ENCODE results near the gene PSPH.
A peak's percentile ranks its signal among the peaks of the same experiment; 100 is the strongest.
"Not testable (repeated sequence)": the region's sequence is repeated elsewhere in the genome, so short reads cannot be mapped to it uniquely, and the experiment has no call there.

Gene PSPH

GRCh38 chr7:56083150-56083785 is 32.0 kb upstream of the PSPH start:
- peaks cover 3 to 11% of the 10 kb centered on the region in 2 donors for H3K4me1 ChIP-seq (ENCODE audit: control insufficient read depth in 1 of 2, insufficient read depth in 2 of 2, low read length in 2 of 2)
- no peak overlapping the region for H3K27ac ChIP-seq (ENCODE audit: low read depth, low read length)

DNA sequence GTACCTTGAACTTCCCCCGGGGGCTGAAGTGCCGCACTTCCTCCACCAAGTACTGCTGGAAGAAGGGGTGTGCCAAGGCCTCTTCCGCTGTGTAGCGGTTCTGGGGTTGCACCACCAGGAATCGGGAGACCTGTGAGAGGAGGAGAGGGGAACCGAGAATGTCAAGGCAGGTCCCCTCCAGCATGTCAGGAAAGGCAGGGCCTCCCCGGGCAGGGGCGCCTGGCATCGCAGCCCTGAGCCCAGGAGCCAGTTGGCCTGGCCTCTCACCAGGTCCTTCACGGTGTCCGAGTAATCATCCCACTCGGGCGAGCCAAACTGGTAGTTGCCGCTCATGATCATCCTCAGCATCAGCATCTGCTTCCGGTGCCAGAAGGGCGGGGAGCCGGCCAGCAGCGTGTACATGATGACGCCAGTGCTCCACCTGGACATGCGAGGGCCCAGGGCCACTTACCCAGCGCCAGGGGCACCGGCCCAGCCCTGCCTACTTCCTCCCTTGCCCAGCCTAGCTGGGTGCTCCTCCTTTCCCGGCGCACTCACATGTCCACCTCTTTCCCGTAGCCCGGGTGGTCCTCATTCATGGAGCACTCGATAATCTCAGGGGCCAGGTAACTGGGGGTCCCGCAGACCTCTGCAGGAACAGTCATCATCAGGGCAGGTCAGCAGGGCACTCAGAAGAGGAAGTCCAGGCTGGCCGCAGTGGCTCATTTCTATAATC is 30.5 kb upstream of the PSPH start:
- Histone ChIP-seq H3K27ac (ENCODE audit: low read depth, low read length) (no peak overlapping the region), H3K36me3 (ENCODE audit: control insufficient read depth in 1 of 2, insufficient read depth in 2 of 2, low read length in 2 of 2) (peaks cover 6 to 14% of the 10 kb centered on the region in 2 donors), H3K27me3 (ENCODE audit: control insufficient read depth in 1 of 2, insufficient read depth in 2 of 2, low read length in 2 of 2) (no peaks in the 10 kb centered on the region), H3K4me3 (ENCODE audit: low read depth in 1 of 2, low read length in 2 of 2) (no peak overlapping the region), H3K4me1 (ENCODE audit: control insufficient read depth in 1 of 2, insufficient read depth in 2 of 2, low read length in 2 of 2) (peaks cover 3 to 11% of the 10 kb centered on the region in 2 donors), H3K9ac (ENCODE audit: low read depth in 1 of 2, low read length in 2 of 2) (no peak overlapping the region), H3K9me3 (ENCODE audit: control insufficient read depth in 1 of 2, low read length in 2 of 2) (no peaks in the 10 kb centered on the region)

More at GRCh38 chr7:56083150-56083785, 32.0 kb upstream of the PSPH start:
- Histone ChIP-seq H3K36me3 (ENCODE audit: control insufficient read depth in 1 of 2, insufficient read depth in 2 of 2, low read length in 2 of 2) (peaks cover 4 to 15% of the 10 kb centered on the region in 2 donors), H3K4me3 (ENCODE audit: low read depth in 1 of 2, low read length in 2 of 2) (no peak overlapping the region), H3K9me3 (ENCODE audit: control insufficient read depth in 1 of 2, low read length in 2 of 2) (no peaks in the 10 kb centered on the region), H3K27me3 (ENCODE audit: control insufficient read depth in 1 of 2, insufficient read depth in 2 of 2, low read length in 2 of 2) (no peaks in the 10 kb centered on the region), H3K9ac (ENCODE audit: low read depth in 1 of 2, low read length in 2 of 2) (no peak overlapping the region)

DNA sequence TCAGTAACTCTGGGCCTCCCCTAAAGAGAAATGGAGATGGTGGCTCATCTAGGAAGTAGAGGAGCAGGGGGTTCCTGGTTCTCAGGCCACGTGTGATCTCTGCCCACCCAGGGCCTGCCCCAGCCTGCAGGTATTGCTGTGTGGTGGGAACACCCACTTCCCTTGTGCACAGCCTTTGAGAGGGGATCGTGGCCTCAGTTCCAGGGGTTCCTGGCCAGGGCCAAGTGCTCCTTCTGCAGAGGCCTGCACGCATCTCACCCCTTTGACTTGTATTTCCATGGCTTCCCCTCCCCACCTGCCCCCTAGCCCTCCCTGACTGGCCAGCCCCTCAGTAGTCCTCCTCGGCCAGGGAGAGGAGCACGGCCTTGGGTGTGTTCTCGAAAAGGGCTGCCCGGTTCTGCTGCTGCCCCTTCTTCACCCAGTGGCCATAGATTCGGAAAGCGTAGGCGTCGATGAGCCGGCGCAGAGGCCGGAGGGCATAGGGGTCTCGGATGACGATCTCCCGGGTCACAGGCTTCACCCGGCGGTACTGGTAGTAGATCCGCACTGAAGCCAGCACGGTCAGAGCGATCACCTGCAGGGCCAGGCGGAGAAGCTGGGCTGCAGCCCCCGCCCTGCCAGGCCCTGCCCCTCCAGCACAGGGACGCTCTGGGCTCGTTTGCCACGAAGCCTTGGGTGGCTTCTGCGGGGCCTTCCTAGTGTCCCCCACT is 29.6 kb upstream of the PSPH start:
- not testable (repeated sequence) for H3K4me3 ChIP-seq (ENCODE audit: low read depth in 1 of 2, low read length in 2 of 2); H3K27ac ChIP-seq (ENCODE audit: low read depth, low read length); H3K9me3 ChIP-seq (ENCODE audit: control insufficient read depth in 1 of 2, low read length in 2 of 2); H3K9ac ChIP-seq (ENCODE audit: low read depth in 1 of 2, low read length in 2 of 2); H3K27me3 ChIP-seq (ENCODE audit: control insufficient read depth in 1 of 2, insufficient read depth in 2 of 2, low read length in 2 of 2)
- Histone ChIP-seq H3K4me1 (ENCODE audit: control insufficient read depth in 1 of 2, insufficient read depth in 2 of 2, low read length in 2 of 2) (peaks cover 3 to 11% of the 10 kb centered on the region in 2 donors), H3K36me3 (ENCODE audit: control insufficient read depth in 1 of 2, insufficient read depth in 2 of 2, low read length in 2 of 2) (peaks cover 6 to 18% of the 10 kb centered on the region in 2 donors)

GRCh38 chr7:56079450-56080185 is 28.4 kb upstream of the PSPH start:
- H3K27me3 ChIP-seq (ENCODE audit: control insufficient read depth in 1 of 2, insufficient read depth in 2 of 2, low read length in 2 of 2): no peaks in the 10 kb centered on the region
- H3K9me3 ChIP-seq (ENCODE audit: control insufficient read depth in 1 of 2, low read length in 2 of 2): no peaks in the 10 kb centered on the region
- H3K36me3 ChIP-seq (ENCODE audit: control insufficient read depth in 1 of 2, insufficient read depth in 2 of 2, low read length in 2 of 2): peaks cover 6 to 18% of the 10 kb centered on the region in 2 donors
- H3K9ac ChIP-seq (ENCODE audit: low read depth in 1 of 2, low read length in 2 of 2): no peak overlapping the region
- H3K4me1 ChIP-seq (ENCODE audit: control insufficient read depth in 1 of 2, insufficient read depth in 2 of 2, low read length in 2 of 2): peaks cover 3 to 11% of the 10 kb centered on the region in 2 donors
- H3K27ac ChIP-seq (ENCODE audit: low read depth, low read length): no peak overlapping the region
- no peak overlapping the region for H3K4me3 ChIP-seq (ENCODE audit: low read depth in 1 of 2, low read length in 2 of 2)

DNA sequence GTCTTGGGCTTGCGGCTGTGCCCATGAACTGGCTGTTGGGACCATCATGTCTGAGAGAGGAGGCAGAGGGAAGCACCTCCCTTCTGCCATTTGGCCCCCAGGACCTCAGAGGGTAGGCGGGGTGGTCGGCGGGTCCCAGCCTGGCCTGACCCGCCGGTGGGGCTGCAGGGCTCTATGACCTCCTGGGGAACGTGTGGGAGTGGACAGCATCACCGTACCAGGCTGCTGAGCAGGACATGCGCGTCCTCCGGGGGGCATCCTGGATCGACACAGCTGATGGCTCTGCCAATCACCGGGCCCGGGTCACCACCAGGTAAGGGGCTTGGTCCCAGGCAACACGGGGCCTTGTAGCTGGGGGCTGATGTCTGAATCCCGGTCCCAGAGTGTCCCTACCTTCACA is 27.0 kb upstream of the PSPH start:
- H3K27me3 ChIP-seq (ENCODE audit: control insufficient read depth in 1 of 2, insufficient read depth in 2 of 2, low read length in 2 of 2): no peaks in the 10 kb centered on the region
- H3K4me3 ChIP-seq (ENCODE audit: low read depth in 1 of 2, low read length in 2 of 2): no peak overlapping the region
- H3K27ac ChIP-seq (ENCODE audit: low read depth, low read length): no peak overlapping the region
- peaks cover 6 to 18% of the 10 kb centered on the region in 2 donors for H3K36me3 ChIP-seq (ENCODE audit: control insufficient read depth in 1 of 2, insufficient read depth in 2 of 2, low read length in 2 of 2)
- H3K4me1 ChIP-seq (ENCODE audit: control insufficient read depth in 1 of 2, insufficient read depth in 2 of 2, low read length in 2 of 2): peaks cover 3 to 8% of the 10 kb centered on the region in 2 donors
- no peaks in the 10 kb centered on the region for H3K9me3 ChIP-seq (ENCODE audit: control insufficient read depth in 1 of 2, low read length in 2 of 2)
- no peak overlapping the region for H3K9ac ChIP-seq (ENCODE audit: low read depth in 1 of 2, low read length in 2 of 2)

DNA sequence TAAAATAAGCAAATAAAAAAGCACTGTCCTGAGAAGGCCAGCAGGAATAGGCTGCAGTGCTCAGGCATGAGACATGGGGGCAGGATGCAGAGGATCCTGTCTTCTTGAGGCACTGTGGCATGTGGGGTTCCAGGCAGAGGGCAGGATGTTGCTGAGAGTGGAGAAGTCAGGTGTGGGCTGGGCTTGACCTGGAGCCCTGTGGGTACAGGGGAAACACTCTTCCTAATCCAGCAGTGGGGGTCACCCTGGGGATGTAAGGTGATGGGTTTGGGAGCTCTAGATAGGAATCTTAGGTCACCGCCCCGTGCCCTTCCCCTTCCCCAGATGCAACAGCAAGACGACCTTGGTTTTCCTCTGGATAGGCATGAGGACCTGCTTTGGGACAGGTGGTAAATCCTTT is 26.4 kb upstream of the PSPH start:
- H3K9me3 ChIP-seq (ENCODE audit: control insufficient read depth in 1 of 2, low read length in 2 of 2): no peaks in the 10 kb centered on the region
- H3K4me1 ChIP-seq (ENCODE audit: control insufficient read depth in 1 of 2, insufficient read depth in 2 of 2, low read length in 2 of 2): peaks cover 3 to 6% of the 10 kb centered on the region in 2 donors
- H3K36me3 ChIP-seq (ENCODE audit: control insufficient read depth in 1 of 2, insufficient read depth in 2 of 2, low read length in 2 of 2): peaks cover 6 to 23% of the 10 kb centered on the region in 2 donors

GRCh38 chr7:56074371-56074791 is 23.1 kb upstream of the PSPH start:
- H3K9ac ChIP-seq (ENCODE audit: low read depth in 1 of 2, low read length in 2 of 2): no peak overlapping the region
- no peak overlapping the region for H3K4me3 ChIP-seq (ENCODE audit: low read depth in 1 of 2, low read length in 2 of 2)
- H3K36me3 ChIP-seq (ENCODE audit: control insufficient read depth in 1 of 2, insufficient read depth in 2 of 2, low read length in 2 of 2): peaks cover 6 to 36% of the 10 kb centered on the region in 2 donors

More for the DNA sequence above, 26.4 kb upstream of the PSPH start:
- H3K27ac ChIP-seq (ENCODE audit: low read depth, low read length): no peak overlapping the region
- no peak overlapping the region for H3K9ac ChIP-seq (ENCODE audit: low read depth in 1 of 2, low read length in 2 of 2)
- H3K27me3 ChIP-seq (ENCODE audit: control insufficient read depth in 1 of 2, insufficient read depth in 2 of 2, low read length in 2 of 2): no peaks in the 10 kb centered on the region
- no peak overlapping the region for H3K4me3 ChIP-seq (ENCODE audit: low read depth in 1 of 2, low read length in 2 of 2)

DNA sequence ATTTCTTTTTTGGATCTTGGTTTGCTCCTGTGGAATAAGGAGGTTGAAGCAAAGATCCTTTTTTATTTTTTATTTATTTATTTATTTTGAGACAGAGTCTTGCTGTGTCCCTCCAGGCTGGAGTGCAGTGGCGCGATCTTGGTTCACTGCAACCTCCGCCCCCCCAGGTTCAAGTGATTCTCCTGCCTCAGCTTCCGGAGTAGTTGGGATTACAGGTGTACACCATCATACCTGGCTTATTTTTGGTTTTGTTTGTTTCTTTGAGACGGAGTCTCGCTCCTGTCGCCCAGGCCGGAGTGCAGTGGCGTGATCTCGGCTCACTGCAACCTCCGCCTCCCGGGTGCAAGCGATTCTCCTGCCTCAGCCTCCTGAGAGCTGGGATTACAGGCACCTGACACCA is 15.1 kb upstream of the PSPH start:
- not testable (repeated sequence) for H3K9ac ChIP-seq (ENCODE audit: low read depth in 1 of 2, low read length in 2 of 2); H3K9me3 ChIP-seq (ENCODE audit: control insufficient read depth in 1 of 2, low read length in 2 of 2); H3K27ac ChIP-seq (ENCODE audit: low read depth, low read length); H3K27me3 ChIP-seq (ENCODE audit: control insufficient read depth in 1 of 2, insufficient read depth in 2 of 2, low read length in 2 of 2); H3K4me3 ChIP-seq (ENCODE audit: low read depth in 1 of 2, low read length in 2 of 2)
- peaks cover 0 to 41% of the 10 kb centered on the region in 2 donors for H3K36me3 ChIP-seq (ENCODE audit: control insufficient read depth in 1 of 2, insufficient read depth in 2 of 2, low read length in 2 of 2)
- H3K4me1 ChIP-seq (ENCODE audit: control insufficient read depth in 1 of 2, insufficient read depth in 2 of 2, low read length in 2 of 2): peaks cover 6 to 17% of the 10 kb centered on the region in 2 donors

More at GRCh38 chr7:56074371-56074791, 23.1 kb upstream of the PSPH start:
- peaks cover 0 to 4% of the 10 kb centered on the region in 2 donors for H3K4me1 ChIP-seq (ENCODE audit: control insufficient read depth in 1 of 2, insufficient read depth in 2 of 2, low read length in 2 of 2)
- no peaks in the 10 kb centered on the region for H3K27me3 ChIP-seq (ENCODE audit: control insufficient read depth in 1 of 2, insufficient read depth in 2 of 2, low read length in 2 of 2)
- H3K27ac ChIP-seq (ENCODE audit: low read depth, low read length): no peak overlapping the region
- no peaks in the 10 kb centered on the region for H3K9me3 ChIP-seq (ENCODE audit: control insufficient read depth in 1 of 2, low read length in 2 of 2)

DNA sequence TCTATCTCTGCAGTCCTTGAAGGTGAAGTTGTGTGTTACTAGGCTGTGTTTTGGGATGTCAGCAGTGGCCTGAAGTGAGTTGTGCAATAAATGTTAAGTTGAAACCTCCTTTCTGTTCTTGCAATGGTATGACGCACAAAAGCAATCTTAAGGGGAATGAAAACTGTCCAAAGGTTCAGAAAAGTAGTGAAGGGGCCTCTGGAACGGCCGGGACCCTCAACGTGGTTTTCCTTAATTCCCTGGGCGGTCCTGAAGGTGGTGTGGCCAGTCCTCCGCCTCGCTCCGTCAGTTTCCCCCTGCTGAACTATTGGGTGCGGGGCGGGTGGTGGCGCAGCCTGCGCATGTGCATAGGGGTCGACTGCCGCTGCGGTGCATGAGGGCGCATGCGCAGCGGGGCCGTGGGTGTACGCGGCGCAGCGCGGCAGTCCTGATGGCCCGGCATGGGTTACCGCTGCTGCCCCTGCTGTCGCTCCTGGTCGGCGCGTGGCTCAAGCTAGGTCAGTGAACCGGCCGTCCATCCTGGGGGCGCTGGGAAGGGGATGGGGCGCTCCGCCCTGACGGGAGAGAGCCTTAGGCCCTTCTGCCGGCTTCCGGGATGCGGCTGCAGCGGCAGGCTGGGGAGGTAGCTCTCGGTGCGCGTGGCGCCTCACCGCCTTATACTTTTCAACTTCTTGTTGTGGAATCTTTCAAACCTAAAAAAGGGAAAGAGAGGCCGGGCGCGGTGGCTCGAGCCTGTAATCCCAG is 12.8 kb upstream of the PSPH start, which contains the start of gene SUMF2:
Gene SUMF2 (plus strand): TSS at position 405 of the 744 bp plus-strand sequence. CDS start 26 bp downstream, at position 431.
- Histone ChIP-seq H3K9me3 (ENCODE audit: control insufficient read depth in 1 of 2, low read length in 2 of 2) (no peaks in the 10 kb centered on the region), H3K4me1 (ENCODE audit: control insufficient read depth in 1 of 2, insufficient read depth in 2 of 2, low read length in 2 of 2) (peaks cover 6 to 17% of the 10 kb centered on the region in 2 donors), H3K36me3 (ENCODE audit: control insufficient read depth in 1 of 2, insufficient read depth in 2 of 2, low read length in 2 of 2) (peaks cover 10 to 44% of the 10 kb centered on the region in 2 donors), H3K27ac (ENCODE audit: low read depth, low read length) (peak within 1 kb of the TSS; percentile 92), H3K9ac (ENCODE audit: low read depth in 1 of 2, low read length in 2 of 2) (peak within 1 kb of the TSS; percentile 75 to 97), H3K27me3 (ENCODE audit: control insufficient read depth in 1 of 2, insufficient read depth in 2 of 2, low read length in 2 of 2) (no peaks in the 10 kb centered on the region), H3K4me3 (ENCODE audit: low read depth in 1 of 2, low read length in 2 of 2) (peak within 1 kb of the TSS; percentile 96 to 97)

Data from duodenal mucosa (tissue), 2 donors.